NCI-H82 treated with DMSO at 0.1 percent for 48 hours (cell line): Measurements from ENCODE around the gene SMPD1.

ENCODE experiments used
- DNase-seq: peaks from one replicate; lab custom pipeline; 2025; ENCODE audit not compliant: unreplicated experiment; lab: John Stamatoyannopoulos, UW

SMPD1 gene

DNA sequence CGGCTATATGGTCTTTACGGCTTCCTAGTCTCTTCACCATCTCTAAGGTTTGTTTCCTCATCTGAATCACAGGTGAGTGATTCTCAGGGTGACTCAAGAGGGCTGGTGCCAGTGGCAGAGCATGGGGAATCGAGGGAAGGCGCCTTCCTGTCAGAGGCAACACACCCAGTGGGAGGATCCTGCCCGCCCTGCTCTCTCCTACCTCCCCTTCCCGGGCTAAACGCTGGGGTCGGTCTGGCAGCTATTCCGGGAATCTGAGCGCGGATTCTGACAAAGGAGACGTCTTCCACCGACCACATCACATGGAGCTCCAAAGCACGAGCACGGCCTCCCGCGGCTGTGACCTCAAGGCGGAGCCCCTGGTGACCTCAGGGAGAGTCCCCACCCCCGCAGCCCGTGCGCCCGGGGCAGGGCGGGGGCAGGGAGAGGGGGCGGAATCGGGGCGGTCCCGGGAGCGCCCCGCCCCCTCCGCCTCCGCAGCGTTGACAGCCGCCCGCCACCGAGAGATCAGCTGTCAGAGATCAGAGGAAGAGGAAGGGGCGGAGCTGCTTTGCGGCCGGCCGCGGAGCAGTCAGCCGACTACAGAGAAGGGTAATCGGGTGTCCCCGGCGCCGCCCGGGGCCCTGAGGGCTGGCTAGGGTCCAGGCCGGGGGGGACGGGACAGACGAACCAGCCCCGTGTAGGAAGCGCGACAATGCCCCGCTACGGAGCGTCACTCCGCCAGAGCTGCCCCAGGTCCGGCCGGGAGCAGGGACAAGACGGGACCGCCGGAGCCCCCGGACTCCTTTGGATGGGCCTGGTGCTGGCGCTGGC is at the start of gene SMPD1:
Gene SMPD1 (plus strand): TSS at position 570 of the 813 bp plus-strand sequence. CDS start 125 bp downstream, at position 695.
- DNase-seq: peak; percentile 72

DNA sequence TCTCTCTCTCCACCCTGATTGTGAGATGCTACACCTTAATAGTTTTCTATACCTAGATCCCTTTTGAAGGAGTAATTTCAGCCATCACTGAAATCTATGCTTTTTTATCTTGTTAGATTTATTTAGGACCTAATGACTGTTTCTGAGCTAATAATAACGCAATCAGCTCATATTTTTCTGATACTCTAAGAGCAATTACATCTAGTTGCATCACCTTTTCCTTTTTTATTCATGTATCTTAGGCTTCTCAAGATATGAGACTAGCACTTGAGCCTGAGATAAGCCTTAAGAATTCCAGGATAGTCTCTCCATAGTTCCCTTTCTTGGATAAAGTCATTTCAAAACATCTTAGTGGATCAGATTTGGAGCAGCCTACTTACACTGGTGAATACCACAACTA is 44.9 kb upstream of the SMPD1 start:
- no peak for DNase-seq

GRCh38 chr11:6350043-6350442 is 40.2 kb upstream of the SMPD1 start:
- DNase-seq: no peak

- DNase-seq: no peak
Measured at GRCh38 chr11:6350486-6350885, 39.8 kb upstream of the SMPD1 start.

DNA sequence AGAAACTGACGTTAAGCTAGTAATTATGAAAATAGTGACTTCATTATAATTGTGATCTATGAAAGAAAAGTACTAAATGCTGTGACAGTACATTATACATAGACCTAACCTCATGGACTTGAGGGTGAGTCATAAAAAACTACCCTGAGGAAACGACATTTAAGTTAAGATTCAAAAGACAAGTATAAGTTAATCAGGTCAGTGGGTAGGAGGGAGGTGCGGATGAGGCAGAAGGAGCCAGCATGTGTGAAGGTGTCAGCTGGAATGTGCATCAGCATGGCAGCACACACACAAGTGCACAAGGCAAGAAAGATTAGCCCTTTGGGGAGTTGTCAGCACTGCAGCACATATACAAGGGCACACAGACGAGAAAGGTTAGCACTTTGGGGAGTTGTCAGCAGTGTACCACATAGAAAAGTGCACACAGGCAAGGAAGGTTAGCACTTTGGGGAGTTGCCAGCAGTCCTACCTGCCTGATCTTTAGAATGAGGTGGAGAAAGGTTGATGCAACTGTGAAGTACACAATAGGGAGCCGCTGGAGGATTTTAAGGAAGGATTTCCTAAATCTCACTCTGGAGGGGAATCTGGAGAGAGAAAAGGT is 38.4 kb upstream of the SMPD1 start:
- no peak for DNase-seq

- DNase-seq: no peak
Measured at GRCh38 chr11:6353367-6353987, 36.8 kb upstream of the SMPD1 start.

- DNase-seq: no peak
Measured at GRCh38 chr11:6354651-6355485, 35.4 kb upstream of the SMPD1 start.

GRCh38 chr11:6356503-6357055 is 33.7 kb upstream of the SMPD1 start:
- no peak for DNase-seq

DNA sequence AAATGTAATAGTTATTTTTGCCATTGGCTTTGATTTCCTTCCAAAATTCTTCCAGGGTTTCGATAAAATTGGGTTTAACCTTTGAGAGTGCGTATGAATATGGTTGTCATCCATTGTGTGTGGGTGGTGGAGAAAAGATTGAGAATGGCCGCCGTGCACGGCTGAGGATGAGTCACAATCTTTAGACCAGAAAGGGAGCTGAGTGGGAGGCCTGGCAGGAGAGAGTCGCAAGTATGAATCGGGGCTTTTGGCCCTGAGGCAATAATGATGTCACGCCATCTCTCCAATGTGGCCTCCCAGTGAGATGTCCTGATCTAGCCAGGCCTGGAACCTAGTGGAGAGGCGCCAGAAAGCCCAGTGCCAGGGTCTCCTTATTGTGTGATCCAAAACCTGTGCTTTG is 33.1 kb upstream of the SMPD1 start:
- no peak for DNase-seq

GRCh38 chr11:6360183-6360582 is 30.1 kb upstream of the SMPD1 start:
- DNase-seq: no peak

- no peak for DNase-seq
Measured at GRCh38 chr11:6362185-6362872, 27.9 kb upstream of the SMPD1 start.

DNA sequence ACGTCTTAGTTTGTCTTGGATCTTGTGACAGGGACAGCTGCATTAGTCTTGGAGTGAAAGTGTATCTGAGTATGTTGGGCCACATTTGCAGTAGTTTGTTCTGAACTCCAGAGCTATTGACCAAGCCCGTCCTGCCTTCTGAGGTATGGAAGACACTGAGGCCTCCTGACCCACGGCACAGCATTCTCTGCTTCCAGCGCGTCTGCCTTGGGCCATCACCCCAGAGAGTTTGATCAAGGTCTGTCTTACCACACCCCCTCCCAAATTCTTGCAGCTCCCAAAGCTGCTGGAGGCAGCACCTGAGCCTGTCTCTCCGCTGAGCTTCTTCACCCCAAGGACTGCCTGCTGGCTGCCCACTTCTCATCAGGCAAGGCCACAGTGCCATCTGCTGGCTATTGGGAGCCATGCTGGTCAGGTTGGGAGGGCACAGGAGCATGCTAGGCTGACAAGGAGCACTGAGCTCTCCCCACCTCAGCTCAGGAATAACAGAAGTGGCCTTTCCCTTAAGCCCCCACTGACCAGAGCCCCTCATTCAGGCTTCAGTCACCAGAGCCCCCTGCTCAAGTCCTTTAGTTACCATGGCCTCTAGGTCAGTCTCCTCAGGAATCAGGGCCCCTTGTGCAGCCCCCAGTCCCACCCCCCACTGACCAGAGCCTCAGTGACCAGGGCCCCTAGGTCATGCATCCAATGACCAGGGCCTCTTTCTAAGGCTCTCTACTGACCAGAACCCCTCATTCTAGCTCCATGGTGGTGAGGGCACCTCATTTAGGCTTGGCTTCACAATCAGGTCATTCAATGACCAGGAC is 27.2 kb upstream of the SMPD1 start:
- DNase-seq: peak; percentile 5

GRCh38 chr11:6365659-6366058 is 24.6 kb upstream of the SMPD1 start:
- no peak for DNase-seq

DNA sequence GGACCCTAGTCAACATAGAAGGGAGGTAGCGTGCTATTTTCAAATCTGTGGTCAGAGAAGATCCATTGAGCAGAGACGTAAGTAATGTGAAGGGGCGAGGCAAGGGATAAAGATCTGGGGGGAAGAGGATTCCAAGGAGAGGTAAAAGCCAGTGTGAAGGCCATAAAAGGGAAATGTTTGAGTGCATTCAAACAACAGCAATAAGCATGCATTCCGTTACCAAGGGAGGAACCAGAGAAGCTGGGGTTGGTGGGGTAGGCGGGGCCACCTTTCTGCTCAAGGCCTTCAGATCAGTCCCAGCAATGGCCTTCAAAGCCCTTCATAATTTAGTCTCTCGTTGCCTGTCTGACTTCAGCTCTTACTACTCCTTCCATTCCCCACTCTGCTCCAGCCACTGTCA is 18.4 kb upstream of the SMPD1 start:
- no peak for DNase-seq

- DNase-seq: no peak
Measured at GRCh38 chr11:6377902-6378639, 12.2 kb upstream of the SMPD1 start.

DNA sequence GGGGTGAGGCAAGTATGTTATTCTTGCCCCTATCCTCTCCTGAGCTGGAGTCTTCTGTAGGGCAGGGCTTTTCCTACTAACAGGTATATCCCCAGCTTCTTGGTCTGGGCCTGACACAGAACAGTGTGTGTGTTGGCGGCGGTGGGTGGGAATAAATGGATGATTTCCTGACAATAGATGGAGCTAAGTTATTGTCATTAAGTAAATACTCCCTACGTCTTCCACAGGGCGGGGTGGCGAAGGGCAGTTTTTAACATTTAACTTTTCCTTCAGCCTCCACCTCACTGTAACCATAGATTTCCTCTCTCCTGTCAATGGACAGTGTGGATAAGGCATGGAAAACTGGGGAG is 11.7 kb upstream of the SMPD1 start:
- no peak for DNase-seq

- DNase-seq: no peak
Measured at GRCh38 chr11:6385046-6385777, 5.1 kb upstream of the SMPD1 start.

DNA sequence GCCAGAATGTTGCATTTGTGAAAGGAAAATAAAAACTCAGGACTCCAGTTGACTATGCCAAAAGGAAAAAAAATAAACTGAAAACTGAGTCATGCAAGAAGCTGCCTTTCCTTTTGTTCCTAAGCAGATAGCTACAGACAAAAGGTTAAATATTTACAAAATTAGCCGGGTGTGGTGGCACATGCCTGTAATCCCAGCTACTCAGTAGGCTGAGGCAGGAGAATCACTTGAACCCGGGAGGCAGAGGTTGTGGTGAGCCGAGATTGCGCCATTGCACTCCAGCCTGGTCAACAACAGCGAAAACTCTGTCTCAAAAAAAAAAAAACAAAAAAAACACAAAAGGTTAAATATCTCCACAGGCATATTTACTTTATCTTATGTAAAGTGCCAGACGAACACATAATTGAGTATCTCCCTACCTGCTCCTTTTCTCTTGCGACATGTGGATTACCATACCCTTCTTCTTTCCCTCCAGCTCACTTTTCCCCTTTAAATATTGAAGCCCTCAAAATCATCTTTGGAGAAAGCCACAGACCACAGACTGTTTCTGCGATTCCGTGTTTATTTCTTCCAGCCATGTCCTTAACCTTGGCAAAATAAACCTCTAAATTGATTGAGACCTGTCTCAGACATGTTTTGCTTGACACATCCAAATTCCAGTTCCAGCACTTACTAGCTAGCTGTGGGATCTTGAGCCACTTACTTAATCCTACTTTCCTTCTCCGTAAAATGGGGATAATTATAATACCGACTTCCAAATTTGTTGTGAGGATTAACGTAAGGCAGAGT is 2.3 kb upstream of the SMPD1 start:
- DNase-seq: no peak
